KMS-11 (cell line): ENCODE data around the gene ELP5.
A peak's percentile ranks its signal among the peaks of the same experiment; 100 is the strongest.

Experiments
- H2AFZ ChIP-seq: fragments of 200-600 bp; sonication (generic); 2 replicates; pipeline ENCODE4 v1.6.1; 2016; ENCODE audit warnings: antibody characterized with exemption, mixed run types, low read depth
- H3K27ac ChIP-seq: fragments of 200-600 bp; sonication (generic); 2 replicates; pipeline ENCODE4 v1.6.1; 2016; ENCODE audit warnings: mild to moderate bottlenecking, mixed run types
- H3K27me3 ChIP-seq: fragments of 200-600 bp; sonication (generic); 2 replicates; pipeline ENCODE4 v1.6.1; 2017; ENCODE audit warnings: mild to moderate bottlenecking, low read depth, mixed run types, moderate library complexity; ENCODE audit not compliant: insufficient read depth
- H3K36me3 ChIP-seq: fragments of 200-600 bp; sonication (generic); 2 replicates; pipeline ENCODE4 v1.6.1; 2017; ENCODE audit warnings: mild to moderate bottlenecking, mixed run types; ENCODE audit not compliant: insufficient read depth
- H3K4me1 ChIP-seq: fragments of 200-600 bp; sonication (generic); 2 replicates; pipeline ENCODE4 v1.6.1; 2016; ENCODE audit warnings: mild to moderate bottlenecking, low read depth, mixed run types; ENCODE audit not compliant: poor library complexity, severe bottlenecking
- H3K4me2 ChIP-seq: fragments of 200-600 bp; sonication (generic); 2 replicates; pipeline ENCODE4 v1.7.0; 2016; ENCODE audit warnings: mild to moderate bottlenecking, mixed run types
- H3K4me3 ChIP-seq: fragments of 200-600 bp; sonication (generic); IDR thresholded peaks from 2 replicates; pipeline ENCODE4 v1.6.1; 2017; ENCODE audit warnings: low read depth, low read length, mixed read lengths; ENCODE audit not compliant: insufficient read depth
- H3K79me2 ChIP-seq: fragments of 200-600 bp; sonication (generic); 2 replicates; pipeline ENCODE4 v1.6.1; 2016; ENCODE audit warnings: low read depth, mixed run types; ENCODE audit not compliant: insufficient read depth
- H3K9ac ChIP-seq: fragments of 200-600 bp; sonication (generic); 2 replicates; pipeline ENCODE4 v1.6.1; 2016; ENCODE audit warnings: mild to moderate bottlenecking, mixed run types
- H4K20me1 ChIP-seq: fragments of 200-600 bp; sonication (generic); 2 replicates; pipeline ENCODE4 v1.6.1; 2016; ENCODE audit warnings: mild to moderate bottlenecking, mixed run types; ENCODE audit not compliant: insufficient read depth
- TF ChIP-seq, protein P1 (sequence below): fragments of 200-600 bp; sonication (generic); conservative IDR thresholded peaks from 2 replicates; pipeline ENCODE4 v1.6.1; 2017; ENCODE audit warnings: low read depth, mild to moderate bottlenecking, antibody characterized with exemption, low read length, moderate library complexity, mixed read lengths

ELP5 gene

DNA sequence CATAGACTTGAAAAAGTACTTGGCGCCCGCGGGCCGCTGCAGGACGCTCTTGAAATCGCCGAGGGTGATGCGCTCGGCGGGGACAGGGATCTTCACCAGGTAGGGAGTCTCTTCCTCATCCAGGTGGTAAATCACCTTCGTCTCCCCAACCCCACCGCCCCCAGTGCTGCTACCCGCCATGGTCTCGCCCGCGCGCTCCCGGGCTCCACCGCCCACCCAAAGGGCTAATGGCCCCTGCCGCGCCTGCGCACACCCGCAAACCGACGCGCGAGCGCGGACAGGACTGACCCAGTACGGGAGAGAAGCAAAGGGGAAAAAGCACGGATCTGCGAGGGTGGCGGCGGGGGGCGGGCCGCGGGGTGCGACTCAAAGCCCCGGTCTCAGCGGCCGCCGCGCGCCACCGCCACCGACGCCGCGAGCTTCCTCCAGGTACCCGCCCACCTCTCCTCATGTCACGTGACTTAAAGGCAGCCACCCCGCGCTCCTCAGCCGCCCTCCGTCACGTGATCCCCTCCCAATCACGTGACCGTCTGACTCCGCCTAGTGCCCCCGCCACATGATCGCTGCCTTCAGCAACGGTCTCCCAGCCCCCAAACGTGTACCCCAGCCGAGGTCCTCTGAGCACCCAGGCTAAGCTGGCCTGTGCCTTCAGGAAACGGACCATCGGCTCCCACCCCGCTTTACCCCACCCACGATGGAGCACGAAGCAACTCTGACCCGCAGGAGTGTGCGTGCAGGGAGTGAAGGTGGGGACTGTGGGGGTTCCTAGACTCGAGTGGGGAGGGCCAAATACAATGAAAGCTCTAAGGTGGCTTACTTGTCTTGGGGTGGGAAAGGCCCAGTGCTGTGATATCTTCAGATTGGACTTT is 17.7 kb upstream of the ELP5 start, which contains the start of gene DVL2:
DVL2 (minus strand) TSS at position 435 of the 869 bp plus-strand sequence; CDS start at position 180, 255 bp downstream.
- no peaks in the 10 kb centered on the region for H3K36me3 ChIP-seq
- H3K9ac ChIP-seq = peak within 1 kb of the TSS; percentile 15; the same call in 1 of the 2 replicates
- H3K4me3 ChIP-seq = no peak within 1 kb of the TSS
- H3K27ac ChIP-seq = no peak within 1 kb of the TSS
- H4K20me1 ChIP-seq = no peaks in the 10 kb centered on the region
- peak within 1 kb of the TSS; percentile 25; the same call in 1 of the 2 replicates for H3K4me2 ChIP-seq
- no peak within 1 kb of the TSS for H2AFZ ChIP-seq
- no peaks in the 10 kb centered on the region for H3K79me2 ChIP-seq
- no peaks in the 10 kb centered on the region for H3K27me3 ChIP-seq
- no peaks in the 10 kb centered on the region for H3K4me1 ChIP-seq
- TF ChIP-seq, protein P1, sequence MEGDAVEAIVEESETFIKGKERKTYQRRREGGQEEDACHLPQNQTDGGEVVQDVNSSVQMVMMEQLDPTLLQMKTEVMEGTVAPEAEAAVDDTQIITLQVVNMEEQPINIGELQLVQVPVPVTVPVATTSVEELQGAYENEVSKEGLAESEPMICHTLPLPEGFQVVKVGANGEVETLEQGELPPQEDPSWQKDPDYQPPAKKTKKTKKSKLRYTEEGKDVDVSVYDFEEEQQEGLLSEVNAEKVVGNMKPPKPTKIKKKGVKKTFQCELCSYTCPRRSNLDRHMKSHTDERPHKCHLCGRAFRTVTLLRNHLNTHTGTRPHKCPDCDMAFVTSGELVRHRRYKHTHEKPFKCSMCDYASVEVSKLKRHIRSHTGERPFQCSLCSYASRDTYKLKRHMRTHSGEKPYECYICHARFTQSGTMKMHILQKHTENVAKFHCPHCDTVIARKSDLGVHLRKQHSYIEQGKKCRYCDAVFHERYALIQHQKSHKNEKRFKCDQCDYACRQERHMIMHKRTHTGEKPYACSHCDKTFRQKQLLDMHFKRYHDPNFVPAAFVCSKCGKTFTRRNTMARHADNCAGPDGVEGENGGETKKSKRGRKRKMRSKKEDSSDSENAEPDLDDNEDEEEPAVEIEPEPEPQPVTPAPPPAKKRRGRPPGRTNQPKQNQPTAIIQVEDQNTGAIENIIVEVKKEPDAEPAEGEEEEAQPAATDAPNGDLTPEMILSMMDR = no peak

DNA sequence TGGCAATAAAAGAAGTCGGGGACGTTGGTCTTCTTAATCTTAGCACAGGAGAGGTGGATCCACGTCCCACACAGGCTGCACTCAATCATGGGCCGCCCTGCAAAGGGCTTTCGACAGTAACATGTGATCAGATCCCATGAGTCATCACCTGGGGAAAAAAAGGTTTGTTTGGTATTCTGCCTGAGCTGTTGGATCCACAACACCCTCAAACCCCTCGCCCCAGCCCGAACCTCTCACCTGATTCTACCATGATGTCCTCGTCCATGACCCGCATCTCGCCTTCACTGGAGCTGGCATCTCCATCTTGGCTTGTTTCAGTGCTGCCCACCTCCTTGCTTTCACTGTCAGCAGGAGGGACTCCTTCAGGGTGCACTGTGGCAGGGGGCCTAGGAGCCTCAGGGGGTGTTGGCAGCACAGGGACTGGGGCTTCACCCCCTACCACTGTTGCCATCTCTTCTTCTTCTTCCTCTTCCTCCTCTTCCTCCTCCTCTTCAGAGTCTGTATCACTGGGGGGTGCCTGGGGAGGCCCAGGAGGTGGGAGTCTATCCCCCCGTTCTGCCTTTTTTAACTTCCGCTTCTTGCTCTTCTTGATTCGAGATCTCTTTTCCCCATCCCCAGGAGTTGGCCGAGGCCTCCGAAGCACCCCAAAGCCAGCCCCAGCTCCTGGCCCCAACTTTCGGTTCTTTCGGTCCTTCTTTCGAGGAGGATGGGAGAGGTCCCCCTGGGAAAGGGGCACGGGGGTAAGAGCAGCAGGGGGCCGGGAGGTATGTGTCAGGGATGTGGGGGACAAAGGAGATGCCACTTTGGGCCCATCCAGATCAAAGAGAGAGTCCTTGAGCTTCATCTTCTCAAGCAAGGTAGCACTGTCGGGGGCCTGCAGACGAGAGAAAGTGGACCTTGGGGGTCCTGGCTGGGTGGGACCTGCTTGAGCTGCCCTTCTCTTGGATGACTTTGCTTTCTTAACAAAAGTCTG is 16.0 kb upstream of the ELP5 start:
- Histone ChIP-seq H3K4me3 (no peak overlapping the region), H3K79me2 (no peaks in the 10 kb centered on the region), H2AFZ (no peak overlapping the region), H3K9ac (no peak overlapping the region), H3K27me3 (no peaks in the 10 kb centered on the region), H3K4me2 (no peak overlapping the region), H3K4me1 (no peaks in the 10 kb centered on the region), H4K20me1 (no peaks in the 10 kb centered on the region), H3K36me3 (no peaks in the 10 kb centered on the region), H3K27ac (no peak overlapping the region)
- TF ChIP-seq, protein P1 = no peak

DNA sequence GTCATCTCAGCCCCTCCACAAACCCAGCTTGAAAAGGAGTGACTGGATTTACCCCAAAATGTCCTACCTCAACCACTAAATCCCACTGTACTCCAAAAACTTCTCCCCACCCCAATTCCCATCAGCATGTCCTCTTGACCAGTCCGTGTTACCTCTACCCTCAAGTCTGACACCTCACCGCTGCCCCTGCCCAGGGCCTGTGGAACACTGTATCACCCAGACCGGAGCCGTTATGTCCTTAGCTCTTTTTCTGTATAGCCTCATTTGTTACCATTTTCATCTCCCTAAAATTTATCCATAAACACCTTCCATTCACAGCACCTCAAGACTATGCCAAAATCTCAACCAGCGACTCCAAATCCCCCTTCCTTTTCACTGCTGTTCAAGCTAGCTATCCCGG is 15.2 kb upstream of the ELP5 start:
- TF ChIP-seq, protein P1 = no peak
- H3K4me3 ChIP-seq = no peak overlapping the region
- no peaks in the 10 kb centered on the region for H4K20me1 ChIP-seq
- no peak overlapping the region for H3K27ac ChIP-seq
- no peak overlapping the region for H2AFZ ChIP-seq
- H3K9ac ChIP-seq = no peak overlapping the region
- no peaks in the 10 kb centered on the region for H3K36me3 ChIP-seq
- H3K4me2 ChIP-seq = no peak overlapping the region
- no peaks in the 10 kb centered on the region for H3K27me3 ChIP-seq
- H3K4me1 ChIP-seq = no peaks in the 10 kb centered on the region
- no peaks in the 10 kb centered on the region for H3K79me2 ChIP-seq

DNA sequence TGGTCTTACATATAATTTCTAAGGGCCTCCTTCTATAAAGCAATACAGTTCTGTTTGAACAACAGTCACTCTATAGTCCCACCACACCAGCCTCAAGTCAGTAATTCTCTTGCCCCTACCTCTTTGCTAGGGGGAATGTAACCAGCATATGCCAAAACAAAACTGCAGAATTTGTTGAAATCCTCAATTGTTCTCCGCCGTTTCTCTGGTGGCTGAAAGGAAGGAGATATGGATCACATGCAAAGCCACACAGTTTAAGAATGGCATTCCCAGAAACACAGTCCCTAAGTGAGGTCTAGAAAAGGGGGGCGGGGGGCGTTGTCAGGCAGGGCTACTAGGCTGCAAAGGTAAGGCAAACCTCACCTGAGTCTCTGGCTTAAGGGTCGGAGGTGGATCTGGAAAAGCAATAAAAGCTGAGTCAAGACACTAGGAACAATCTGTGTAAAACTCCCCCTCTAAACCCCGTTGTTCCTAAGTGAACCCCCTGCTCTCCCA is 14.7 kb upstream of the ELP5 start:
- no peak overlapping the region for H2AFZ ChIP-seq
- H3K4me2 ChIP-seq = no peak overlapping the region
- H3K27me3 ChIP-seq = no peaks in the 10 kb centered on the region
- no peaks in the 10 kb centered on the region for H3K79me2 ChIP-seq
- H3K4me3 ChIP-seq = no peak overlapping the region
- no peaks in the 10 kb centered on the region for H4K20me1 ChIP-seq
- no peaks in the 10 kb centered on the region for H3K36me3 ChIP-seq
- no peak overlapping the region for H3K9ac ChIP-seq
- TF ChIP-seq, protein P1 = no peak
- H3K4me1 ChIP-seq = no peaks in the 10 kb centered on the region
- H3K27ac ChIP-seq = no peak overlapping the region
